Activated CD8-positive, alpha-beta T cell treated with anti-CD3 and anti-CD28 coated beads for 36 hours (primary cell): ENCODE data around the gene HSD17B1. TPM values are rescaled to one million over a fixed set of nuclear protein-coding genes. Genes with fewer than 3 reads are reported as not detected.

ENCODE experiments used
- ATAC-seq: fragments of 200-7000 bp; cut with Tn5 transposase; one replicate; pipeline ENCODE4 v1.10.0; 2021; ENCODE audit warnings: mild to moderate bottlenecking, moderate library complexity
- CTCF ChIA-PET: fragments of 350-600 bp; sonication (Branson Sonifier 250); formaldehyde crosslinking; loops from one replicate; lab custom pipeline; 2021; ENCODE audit warnings: antibody characterized with exemption; lab: Charles Lee
- POLR2A ChIA-PET: fragments of 350-600 bp; sonication (Branson Sonifier 250); formaldehyde crosslinking; loops from one replicate; lab custom pipeline; 2021; ENCODE audit warnings: antibody characterized with exemption; lab: Charles Lee
- DNase-seq: peaks from one replicate; pipeline ENCODE4 v3.0.0-alpha.2; 2020
- H3K27ac Mint-ChIP-seq: one replicate; pipeline ENCODE4 v1.8.0; 2021; ENCODE audit warnings: mild to moderate bottlenecking, mixed read lengths
- H3K27me3 Mint-ChIP-seq: one replicate; pipeline ENCODE4 v1.8.0; 2021; ENCODE audit warnings: mixed read lengths
- H3K36me3 Mint-ChIP-seq: one replicate; pipeline ENCODE4 v1.8.0; 2021; ENCODE audit warnings: low read depth, mixed read lengths
- H3K4me1 Mint-ChIP-seq: one replicate; pipeline ENCODE4 v1.8.0; 2021; ENCODE audit warnings: low read depth, mixed read lengths
- H3K4me3 Mint-ChIP-seq: one replicate; pipeline ENCODE4 v1.8.0; 2021; ENCODE audit warnings: mild to moderate bottlenecking, moderate library complexity, mixed read lengths
- H3K9me3 Mint-ChIP-seq: one replicate; pipeline ENCODE4 v1.8.0; 2021; ENCODE audit warnings: mixed read lengths
- intact Hi-C: fragments of 100-400 bp; cut with micrococcal nuclease; formaldehyde crosslinking; loops from one replicate; pipeline ENCODE4 v1.10.0; 2022
- total RNA-seq, 2 experiments: library from RNA; stranded (reverse); gene quantifications; one replicate each; pipeline ENCODE4 v1.2.3, GENCODE V29; 2021
- TF ChIP-seq, protein P1 (sequence below): fragments of 200-600 bp; IDR thresholded peaks from one replicate; pipeline ENCODE4 v1.8.0; 2022; ENCODE audit warnings: antibody characterized with exemption, mild to moderate bottlenecking

The HSD17B1 gene
- total RNA-seq, 2 experiments from 2014 or later, result 0.43 to 0.49 TPM

- peak overlapping the region; percentile 96 for H3K4me3 Mint-ChIP-seq
- intact Hi-C loops, result no loop called here
- peaks cover 46% of the 10 kb centered on the region for H3K4me1 Mint-ChIP-seq
- ATAC-seq (no peak), DNase-seq (no peak)
- no peaks in the 10 kb centered on the region for H3K9me3 Mint-ChIP-seq
- TF ChIP-seq, protein P1, sequence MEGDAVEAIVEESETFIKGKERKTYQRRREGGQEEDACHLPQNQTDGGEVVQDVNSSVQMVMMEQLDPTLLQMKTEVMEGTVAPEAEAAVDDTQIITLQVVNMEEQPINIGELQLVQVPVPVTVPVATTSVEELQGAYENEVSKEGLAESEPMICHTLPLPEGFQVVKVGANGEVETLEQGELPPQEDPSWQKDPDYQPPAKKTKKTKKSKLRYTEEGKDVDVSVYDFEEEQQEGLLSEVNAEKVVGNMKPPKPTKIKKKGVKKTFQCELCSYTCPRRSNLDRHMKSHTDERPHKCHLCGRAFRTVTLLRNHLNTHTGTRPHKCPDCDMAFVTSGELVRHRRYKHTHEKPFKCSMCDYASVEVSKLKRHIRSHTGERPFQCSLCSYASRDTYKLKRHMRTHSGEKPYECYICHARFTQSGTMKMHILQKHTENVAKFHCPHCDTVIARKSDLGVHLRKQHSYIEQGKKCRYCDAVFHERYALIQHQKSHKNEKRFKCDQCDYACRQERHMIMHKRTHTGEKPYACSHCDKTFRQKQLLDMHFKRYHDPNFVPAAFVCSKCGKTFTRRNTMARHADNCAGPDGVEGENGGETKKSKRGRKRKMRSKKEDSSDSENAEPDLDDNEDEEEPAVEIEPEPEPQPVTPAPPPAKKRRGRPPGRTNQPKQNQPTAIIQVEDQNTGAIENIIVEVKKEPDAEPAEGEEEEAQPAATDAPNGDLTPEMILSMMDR, result no peak
- ChIA-PET CTCF (interaction anchor here (2.9 to 7.5 kb wide), 2 partner anchors 8 to 111 kb away, joined by 8 to 70 read pairs; partner anchors contain the start of gene PSMC3IP), POLR2A (interaction anchor here (1.4 to 7.8 kb wide), 3 partner anchors 9 to 106 kb away, joined by 3 to 61 read pairs (median 6); partner anchors contain the start of genes PSMC3IP, RETREG3 and TUBG1)
- H3K27me3 Mint-ChIP-seq, result no peaks in the 10 kb centered on the region
- peaks cover 63% of the 10 kb centered on the region for H3K36me3 Mint-ChIP-seq
- peak overlapping the region; percentile 93 for H3K27ac Mint-ChIP-seq
These were observed 15.8 kb downstream of the HSD17B1 start for GRCh38 chr17:42568341-42569111.

DNA sequence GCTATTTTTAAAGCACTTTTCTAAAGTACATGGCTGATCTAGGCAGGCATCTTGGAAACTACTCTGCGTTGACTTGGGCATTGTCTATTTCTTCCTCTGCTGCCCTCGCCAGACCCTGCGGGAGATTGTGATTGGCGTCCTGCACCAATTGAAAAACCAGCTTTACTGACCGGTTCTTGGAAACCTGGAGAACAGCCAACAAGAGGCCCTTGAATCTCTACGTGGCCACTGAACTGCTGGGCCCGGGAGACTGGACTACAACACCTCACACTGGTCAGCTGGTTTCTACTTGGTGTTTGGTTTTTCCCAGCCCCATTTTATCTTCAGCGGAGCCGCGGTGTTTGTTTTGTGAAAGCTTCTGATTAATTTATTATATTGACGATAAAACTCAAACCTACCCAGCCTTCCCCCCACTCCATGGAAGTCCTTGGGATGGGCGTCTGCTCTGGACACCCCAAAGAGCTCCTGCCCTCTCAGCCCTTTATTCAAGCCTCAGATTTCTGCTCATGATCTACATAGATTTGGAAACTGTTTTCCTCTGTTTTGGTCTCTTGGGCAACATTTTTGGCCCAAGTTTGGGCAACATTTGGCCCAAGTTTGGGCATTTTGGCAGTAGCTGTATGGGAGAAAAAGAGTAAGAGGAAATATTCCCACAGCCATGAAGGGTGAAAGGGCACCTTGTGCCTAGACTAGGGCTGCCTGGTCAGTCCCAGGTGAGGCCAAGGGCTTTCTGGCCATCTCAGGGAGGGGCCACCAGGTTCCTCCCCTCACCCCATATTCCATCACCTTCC, 18.9 kb downstream of the HSD17B1 start:
- Mint-ChIP-seq H3K27me3 (no peaks in the 10 kb centered on the region), H3K4me3 (no peak overlapping the region), H3K4me1 (peaks cover 49% of the 10 kb centered on the region), H3K9me3 (no peaks in the 10 kb centered on the region), H3K27ac (no peak overlapping the region), H3K36me3 (peaks cover 70% of the 10 kb centered on the region)
- POLR2A ChIA-PET, result interaction anchor here (0.6 to 1.3 kb wide), 2 partner anchors 14 to 39 kb away, joined by 4 to 5 read pairs; no protein-coding TSS in a partner anchor
- ATAC-seq, result no peak
- DNase-seq, result no peak
- TF ChIP-seq, protein P1, result no peak
- CTCF ChIA-PET, result no interaction called here
- intact Hi-C loops, result no loop called here

DNA sequence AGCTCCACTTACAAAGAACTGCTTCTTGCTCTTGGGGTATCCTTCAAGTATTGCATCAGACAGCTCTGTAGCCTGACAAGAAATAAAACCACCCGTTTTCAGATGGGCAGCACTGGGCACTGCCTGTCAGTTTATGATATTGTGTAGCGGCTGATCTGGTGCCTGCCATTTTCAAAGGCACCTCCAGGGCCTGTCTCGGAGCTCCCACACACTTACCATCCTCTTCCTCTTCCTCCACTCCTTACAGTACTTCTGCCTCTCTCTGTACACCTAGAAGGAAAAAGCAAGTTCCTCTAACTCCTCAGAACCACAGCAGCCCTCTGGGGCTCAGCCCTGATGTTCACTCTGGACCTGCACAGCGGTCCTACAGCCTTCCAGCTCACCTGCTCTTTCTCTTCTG, 20.4 kb downstream of the HSD17B1 start:
- DNase-seq, result no peak
- peaks cover 45% of the 10 kb centered on the region for H3K4me1 Mint-ChIP-seq
- H3K27me3 Mint-ChIP-seq, result no peaks in the 10 kb centered on the region
- ChIA-PET CTCF (interaction anchor here (2.1 kb wide), 1 partner anchor 24 kb away, joined by 7 read pairs; no protein-coding TSS in a partner anchor), POLR2A (interaction anchor here (0.9 to 1.0 kb wide), 2 partner anchors 110 to 124 kb away, joined by 3 read pairs; no protein-coding TSS in a partner anchor)
- H3K36me3 Mint-ChIP-seq, result peaks cover 69% of the 10 kb centered on the region
- no peak overlapping the region for H3K4me3 Mint-ChIP-seq
- intact Hi-C loops, result no loop called here
- no peaks in the 10 kb centered on the region for H3K9me3 Mint-ChIP-seq
- TF ChIP-seq, protein P1, result no peak
- peak overlapping the region; percentile 76 for H3K27ac Mint-ChIP-seq
- ATAC-seq, result no peak

DNA sequence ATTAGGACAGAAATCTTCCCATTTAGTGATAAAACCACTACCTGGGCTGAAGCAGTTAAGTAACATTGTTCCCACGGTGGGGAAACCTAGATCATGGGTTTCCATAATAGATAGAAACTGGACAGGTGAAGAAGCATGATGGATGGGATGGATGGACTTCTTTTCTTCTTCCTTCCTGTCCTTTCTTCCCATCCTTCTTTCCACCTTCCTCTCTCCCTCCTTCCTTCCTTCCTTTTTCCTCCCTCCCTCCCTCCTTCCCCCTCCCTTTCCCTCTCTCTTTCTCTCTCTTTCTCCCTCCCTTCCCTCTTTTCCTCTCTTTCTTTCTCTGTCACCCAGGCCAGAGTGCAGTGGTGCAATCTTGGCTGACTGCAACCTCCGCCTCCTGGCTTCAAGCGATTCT, 21.7 kb downstream of the HSD17B1 start:
- no peak for DNase-seq
- Mint-ChIP-seq H3K27me3 (no peaks in the 10 kb centered on the region), H3K4me1 (peaks cover 42% of the 10 kb centered on the region), H3K36me3 (peaks cover 66% of the 10 kb centered on the region), H3K9me3 (no peaks in the 10 kb centered on the region), H3K4me3 (no peak overlapping the region), H3K27ac (peak overlapping the region; percentile 37)
- intact Hi-C loops, result no loop called here
- POLR2A ChIA-PET, result no interaction called here
- no peak for ATAC-seq
- TF ChIP-seq, protein P1, result no peak
- CTCF ChIA-PET, result interaction anchor here (1.5 to 5.0 kb wide), 3 partner anchors 9 to 189 kb away, joined by 4 to 70 read pairs (median 7); partner anchors contain the start of genes COASY and MLX
